Ovary (tissue), 9 donors: ENCODE data around the gene DPH6. TPM values are rescaled to one million over a fixed set of nuclear protein-coding genes. Genes with fewer than 3 reads are reported as not detected.

Experiments used
- DNase-seq, 5 donors: peaks; one replicate each; pipeline ENCODE4 v3.0.0-alpha.2; 2019 to 2020
- H3K27ac ChIP-seq, 2 donors: fragments of 200-600 bp; one replicate each; pipeline versions ENCODE4 v1.5.1 to v1.8.0; 2019 to 2022
- H3K27me3 ChIP-seq: fragments of 200-600 bp; one replicate; pipeline ENCODE4 v1.8.0; 2022
- H3K36me3 ChIP-seq: fragments of 200-600 bp; sonication (generic); one replicate; pipeline ENCODE4 v1.5.1; 2019
- H3K4me1 ChIP-seq: one replicate; pipeline ENCODE4 v1.8.1; 2013; ENCODE audit warnings: mild to moderate bottlenecking, moderate library complexity; ENCODE audit not compliant: insufficient read depth
- H3K4me3 ChIP-seq: fragments of 200-600 bp; sonication (generic); one replicate; pipeline ENCODE4 v1.5.1; 2017
- H3K9me3 ChIP-seq, 2 donors: fragments of 200-600 bp in 1 of 2; sonication (generic) in 1 of 2; one replicate each; pipeline versions ENCODE4 v1.5.1 to v1.8.1; 2013 to 2019; ENCODE audit warnings: mild to moderate bottlenecking in 1 of 2, moderate library complexity in 1 of 2
- EP300 ChIP-seq: sonication (generic); formaldehyde crosslinking; IDR thresholded peaks from one replicate; pipeline ENCODE4 v1.6.1; 2017; ENCODE audit warnings: antibody characterized with exemption
- POLR2A ChIP-seq: fragments of 450-650 bp; IDR thresholded peaks from one replicate; pipeline ENCODE4 v1.6.1; 2017; ENCODE audit warnings: antibody characterized with exemption, mild to moderate bottlenecking, moderate library complexity
- WGBS, 3 donors: extraction: QIAGEN DNeasy Blood & Tissue Kit in 1 of 3; methylation state at CpG; one replicate each; pipeline versions ENCODE4 v1.1.5 to v1.1.7; 2013 to 2017; 5-methylcytosine and 5-hydroxymethylcytosine counted together
- intact Hi-C, 4 donors: fragments of 100-400 bp; cut with DNase I; formaldehyde crosslinking; loops; one replicate each; pipeline versions ENCODE4 v1.11.0 to v1.15.1; 2022 to 2023
- polyA plus RNA-seq, 2 donors: library from polyadenylated mRNA; stranded (reverse); fragments of 200-250 nt in 1 of 2; fragments of 350-450 nt in 1 of 2; fragmentation: Illumina TruSeq in 1 of 2; extraction: RNeasy Lipid Tissue Mini Kit (QIAGEN cat#74804) in 1 of 2; gene quantifications; one replicate each; pipeline ENCODE4 v1.2.3, GENCODE V29; 2013 to 2014
- total RNA-seq, 7 donors: library from RNA; depleted of rRNA in 2 of 7; stranded (reverse); fragments of >200 nt in 2 of 7; fragmentation: NEBNext Ultra II Directional in 3 of 7; extraction: Animal tissue kit (Norgen Biotek cat#: 25700) in 3 of 7; gene quantifications; one replicate each; pipeline versions ENCODE4 v1.1.0 to v1.2.4, GENCODE V29; 2016 to 2023
- TF ChIP-seq, protein P1 (sequence below), 3 donors: fragments of 450-650 bp in 2 of 3; fragments of 200-600 bp in 1 of 3; IDR thresholded peaks; one replicate each; pipeline versions ENCODE4 v1.5.1 to v1.8.0; 2016 to 2022; ENCODE audit warnings: antibody characterized with exemption in 3 of 3, mild to moderate bottlenecking in 1 of 3
- donor health status: DM: no; HTN: no; CAD: no; lungs with moderate emphysema.
- donor health status: DM: no; HTN: no; CAD: no.
- donor health status: Bipolar disorder and iron deficiency.
- donor health status: DM: yes; HTN: yes; CAD: no.
- donor health status: DM: no; HTN: no; CAD: no.
- donor health status: DM: yes; HTN: yes; CAD: no.

Gene DPH6
- total and polyA plus RNA-seq, 9 donors, result 9.7 to 32.1 (median 24.2) TPM

DNA sequence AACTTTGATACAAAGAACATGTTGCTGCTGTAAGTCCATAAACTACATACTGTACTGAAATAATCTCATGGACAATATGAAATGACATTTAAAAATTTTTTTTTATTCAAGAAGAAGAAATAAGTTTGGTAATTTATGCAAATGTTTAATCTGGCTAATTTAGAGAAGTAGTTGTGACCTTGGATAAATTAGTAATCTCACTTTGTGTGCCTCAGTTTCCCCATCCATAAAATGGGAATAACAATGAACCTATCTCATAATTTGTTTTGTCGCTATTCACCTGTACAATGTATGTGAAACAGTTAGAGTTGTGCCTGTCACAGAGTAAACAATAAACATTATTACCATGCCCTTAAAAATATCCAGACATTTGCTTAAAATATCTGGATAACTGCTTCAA, 15.3 kb upstream of the DPH6 start:
- Histone ChIP-seq H3K36me3 (no peaks in the 10 kb centered on the region), H3K4me1 (no peaks in the 10 kb centered on the region), H3K27ac (no peak overlapping the region), H3K27me3 (no peaks in the 10 kb centered on the region), H3K9me3 (no peaks in the 10 kb centered on the region), H3K4me3 (no peak overlapping the region)
- WGBS, 3 donors, result 97 to 100% (median 97%) methylated on average over 1 of the region's 1 CpG
- intact Hi-C loops, result no loop called here
- no peak for DNase-seq
- TF ChIP-seq EP300 (no peak), POLR2A (no peak)
- TF ChIP-seq, protein P1, sequence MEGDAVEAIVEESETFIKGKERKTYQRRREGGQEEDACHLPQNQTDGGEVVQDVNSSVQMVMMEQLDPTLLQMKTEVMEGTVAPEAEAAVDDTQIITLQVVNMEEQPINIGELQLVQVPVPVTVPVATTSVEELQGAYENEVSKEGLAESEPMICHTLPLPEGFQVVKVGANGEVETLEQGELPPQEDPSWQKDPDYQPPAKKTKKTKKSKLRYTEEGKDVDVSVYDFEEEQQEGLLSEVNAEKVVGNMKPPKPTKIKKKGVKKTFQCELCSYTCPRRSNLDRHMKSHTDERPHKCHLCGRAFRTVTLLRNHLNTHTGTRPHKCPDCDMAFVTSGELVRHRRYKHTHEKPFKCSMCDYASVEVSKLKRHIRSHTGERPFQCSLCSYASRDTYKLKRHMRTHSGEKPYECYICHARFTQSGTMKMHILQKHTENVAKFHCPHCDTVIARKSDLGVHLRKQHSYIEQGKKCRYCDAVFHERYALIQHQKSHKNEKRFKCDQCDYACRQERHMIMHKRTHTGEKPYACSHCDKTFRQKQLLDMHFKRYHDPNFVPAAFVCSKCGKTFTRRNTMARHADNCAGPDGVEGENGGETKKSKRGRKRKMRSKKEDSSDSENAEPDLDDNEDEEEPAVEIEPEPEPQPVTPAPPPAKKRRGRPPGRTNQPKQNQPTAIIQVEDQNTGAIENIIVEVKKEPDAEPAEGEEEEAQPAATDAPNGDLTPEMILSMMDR (IDR thresholded peaks at IDR 0.05), result no peak

DNA sequence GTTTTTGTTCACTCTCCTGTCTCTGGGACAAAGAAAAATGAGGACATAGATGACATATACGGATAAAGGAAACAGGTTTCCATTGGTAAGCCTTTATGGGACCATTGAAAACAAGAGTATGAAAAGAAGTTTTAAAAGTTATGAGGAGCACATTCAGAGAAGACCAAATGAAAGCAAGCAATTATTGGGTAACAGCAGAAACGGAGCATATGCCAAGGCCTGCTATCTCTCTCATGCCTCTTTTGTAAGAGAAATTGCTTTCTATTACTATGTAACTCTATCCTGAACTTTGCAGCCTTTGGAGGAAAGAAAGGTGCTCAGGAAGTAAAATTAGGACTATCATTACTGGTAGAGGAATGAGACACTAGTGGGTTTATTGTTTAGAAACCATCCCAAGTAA, 14.9 kb upstream of the DPH6 start:
- Histone ChIP-seq H3K27ac (no peak overlapping the region), H3K4me1 (no peaks in the 10 kb centered on the region), H3K36me3 (no peaks in the 10 kb centered on the region), H3K4me3 (no peak overlapping the region), H3K27me3 (no peaks in the 10 kb centered on the region), H3K9me3 (no peaks in the 10 kb centered on the region)
- DNase-seq, result no peak
- TF ChIP-seq EP300, result no peak
- no peak for TF ChIP-seq POLR2A
- TF ChIP-seq, protein P1 (IDR thresholded peaks at IDR 0.05), result no peak
- WGBS, 3 donors, result 62 to 79% (median 66%) methylated on average over 2 of the region's 2 CpGs
- intact Hi-C loops, result no loop called here

DNA sequence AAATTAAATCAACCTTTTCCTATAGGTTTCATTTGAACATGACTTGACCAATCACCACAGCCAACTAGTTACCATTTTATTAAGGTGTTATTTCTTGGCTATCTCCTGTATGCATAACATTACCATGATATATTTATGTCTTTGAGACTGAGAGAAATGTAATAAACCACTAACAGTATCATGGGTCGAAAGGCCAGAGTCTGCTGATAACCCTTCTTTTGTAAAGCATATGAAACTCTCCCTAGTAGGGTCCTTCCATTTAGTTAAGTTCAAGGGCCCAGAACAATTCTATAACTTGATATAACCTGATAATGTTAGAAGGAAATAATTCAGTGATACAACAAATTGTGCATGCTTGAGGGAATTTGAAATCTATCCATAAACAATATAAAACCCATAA, 14.3 kb upstream of the DPH6 start:
- DNase-seq, result no peak
- intact Hi-C loops, result no loop called here
- Histone ChIP-seq H3K4me1 (no peaks in the 10 kb centered on the region), H3K9me3 (no peaks in the 10 kb centered on the region), H3K36me3 (no peaks in the 10 kb centered on the region), H3K27ac (no peak overlapping the region), H3K4me3 (no peak overlapping the region), H3K27me3 (no peaks in the 10 kb centered on the region)
- TF ChIP-seq, protein P1 (IDR thresholded peaks at IDR 0.05), result no peak
- TF ChIP-seq POLR2A (no peak), EP300 (no peak)
- 95 to 100% (median 100%) methylated on average over 1 of the region's 1 CpG for WGBS, 3 donors

DNA sequence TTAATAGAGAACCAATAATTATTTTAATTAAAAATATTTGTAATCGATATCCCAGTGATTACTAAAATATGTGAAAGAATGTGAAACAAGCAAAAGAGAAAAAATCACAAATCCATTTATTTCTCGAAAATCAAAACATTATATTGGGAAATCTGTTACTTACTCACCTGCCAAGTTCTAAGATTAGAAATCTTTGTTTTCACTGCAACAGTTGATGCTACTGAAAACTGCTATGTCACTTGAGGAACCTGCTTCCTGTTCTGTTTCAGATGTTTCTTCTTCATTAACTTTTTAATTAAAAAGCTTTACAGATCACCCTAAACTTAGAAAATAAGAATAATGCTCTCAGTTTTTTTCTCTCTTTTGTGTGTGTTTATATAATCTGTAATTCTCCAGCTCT, 13.7 kb upstream of the DPH6 start:
- Histone ChIP-seq H3K36me3 (no peaks in the 10 kb centered on the region), H3K27ac (no peak overlapping the region), H3K4me1 (no peaks in the 10 kb centered on the region), H3K4me3 (no peak overlapping the region), H3K9me3 (no peaks in the 10 kb centered on the region), H3K27me3 (no peaks in the 10 kb centered on the region)
- TF ChIP-seq, protein P1 (IDR thresholded peaks at IDR 0.05), result no peak
- TF ChIP-seq EP300, result no peak
- TF ChIP-seq POLR2A, result no peak
- intact Hi-C loops, result no loop called here
- 85 to 92% (median 88%) methylated on average over 2 of the region's 2 CpGs for WGBS, 3 donors
- no peak for DNase-seq

DNA sequence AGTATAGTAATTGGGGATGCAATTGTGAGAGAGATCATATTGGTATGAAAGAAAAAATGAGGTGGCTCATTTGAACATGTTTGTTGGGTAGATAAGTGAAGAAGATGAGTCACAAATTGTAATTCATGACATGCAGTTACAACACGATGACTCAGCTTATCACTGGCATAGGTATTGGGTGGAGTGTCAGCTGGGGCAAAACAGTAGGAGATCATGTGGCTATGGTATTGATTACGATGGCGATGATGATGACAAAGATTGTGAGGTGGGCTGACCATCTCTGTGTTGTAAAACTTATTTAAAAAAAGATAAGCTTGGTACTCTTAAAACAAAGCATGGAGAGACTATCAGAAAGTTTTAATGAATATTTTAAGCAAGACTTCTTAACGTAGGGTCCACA, 11.6 kb upstream of the DPH6 start:
- 93 to 94% (median 94%) methylated on average over 4 of the region's 4 CpGs for WGBS, 3 donors
- no peak for DNase-seq
- TF ChIP-seq POLR2A, result no peak
- TF ChIP-seq EP300, result no peak
- TF ChIP-seq, protein P1 (IDR thresholded peaks at IDR 0.05), result no peak
- no peaks in the 10 kb centered on the region for H3K9me3 ChIP-seq
- no peak overlapping the region for H3K27ac ChIP-seq
- intact Hi-C loops, result no loop called here
- no peaks in the 10 kb centered on the region for H3K36me3 ChIP-seq
- H3K27me3 ChIP-seq, result no peaks in the 10 kb centered on the region
- no peaks in the 10 kb centered on the region for H3K4me1 ChIP-seq
- H3K4me3 ChIP-seq, result no peak overlapping the region
